Vagina (tissue), 2 donors: ENCODE data around the gene LIN28B. TPM values are rescaled to one million over a fixed set of nuclear protein-coding genes. Genes with fewer than 3 reads are reported as not detected.

Experiments
- DNase-seq, 2 donors: peaks; one replicate each; pipeline ENCODE4 v3.0.0-alpha.2; 2017; ENCODE audit errors: extremely low spot score in 2 of 2
- H3K27ac ChIP-seq: fragments of 200-600 bp; sonication (generic); one replicate; pipeline ENCODE4 v1.5.1; 2019
- H3K27me3 ChIP-seq: fragments of 200-600 bp; sonication (generic); one replicate; pipeline ENCODE4 v1.5.1; 2019
- H3K36me3 ChIP-seq, 2 donors: fragments of 200-600 bp; sonication (generic); one replicate each; pipeline ENCODE4 v1.5.1; 2017 to 2019
- H3K4me1 ChIP-seq: fragments of 200-600 bp; sonication (generic); one replicate; pipeline ENCODE4 v1.5.1; 2019
- H3K4me3 ChIP-seq, 2 donors: fragments of 200-600 bp; sonication (generic); 1 replicate in 1 of 2; 2 replicates in 1 of 2; pipeline ENCODE4 v1.5.1; 2016 to 2019
- H3K9me3 ChIP-seq: fragments of 200-600 bp; sonication (generic); one replicate; pipeline ENCODE4 v1.5.1; 2019
- POLR2A ChIP-seq, 2 donors: fragments of 450-650 bp; IDR thresholded peaks; one replicate each; pipeline ENCODE4 v1.6.1; 2017; ENCODE audit warnings: antibody characterized with exemption in 2 of 2, mild to moderate bottlenecking in 2 of 2, moderate library complexity in 2 of 2
- POLR2AphosphoS5 ChIP-seq, 2 donors: sonication (generic); formaldehyde crosslinking; IDR thresholded peaks; one replicate each; pipeline ENCODE4 v1.9.0; 2017; ENCODE audit warnings: antibody characterized with exemption in 2 of 2, mild to moderate bottlenecking in 2 of 2, low read depth in 1 of 2; ENCODE audit not compliant: insufficient read depth in 1 of 2
- intact Hi-C: fragments of 100-400 bp; cut with DNase I; formaldehyde crosslinking; loops from one replicate; pipeline ENCODE4 v1.15.1; 2023
- total RNA-seq: library from RNA; depleted of rRNA; stranded (reverse); fragments of >200 nt; gene quantifications from one replicate; pipeline ENCODE4 v1.2.3, GENCODE V29; 2016
- TF ChIP-seq, protein P1 (sequence below), 3 experiments: fragments of 450-650 bp in 2 of 3; fragments of 200-600 bp in 1 of 3; sonication (generic) in 1 of 3; IDR thresholded peaks; one replicate each; pipeline ENCODE4 v1.5.1; 2017 to 2019; ENCODE audit warnings: antibody characterized with exemption in 3 of 3, mild to moderate bottlenecking in 2 of 3, moderate library complexity in 2 of 3

The LIN28B gene
- total RNA-seq, 1 donor from 2014 or later: not detected

DNA sequence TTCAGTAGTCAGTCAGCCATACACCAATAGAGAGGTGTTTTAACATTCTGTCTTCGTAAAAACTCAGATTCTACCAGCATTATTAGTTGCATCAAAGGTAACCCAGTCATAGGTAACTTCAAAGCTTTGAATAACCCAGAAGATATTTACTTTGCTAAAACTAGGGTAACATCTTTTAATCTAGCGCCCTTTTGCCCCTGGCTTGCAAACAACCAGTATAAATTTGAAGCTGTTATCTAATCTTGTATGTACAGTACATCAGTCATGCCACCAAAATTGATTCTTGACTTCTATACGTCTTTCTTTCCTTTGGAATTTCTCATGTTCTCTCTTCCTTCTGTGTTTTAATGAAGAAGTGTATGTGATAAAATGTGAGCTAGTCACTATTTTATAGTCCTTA lies 109.3 kb downstream of the LIN28B start:
- Histone ChIP-seq H3K9me3 (no peaks in the 10 kb centered on the region), H3K27me3 (no peaks in the 10 kb centered on the region), H3K27ac (no peak overlapping the region), H3K4me3 (no peak overlapping the region), H3K4me1 (no peaks in the 10 kb centered on the region), H3K36me3 (no peaks in the 10 kb centered on the region)
- intact Hi-C loops: no loop called here
- no peak for DNase-seq
- TF ChIP-seq, protein P1, sequence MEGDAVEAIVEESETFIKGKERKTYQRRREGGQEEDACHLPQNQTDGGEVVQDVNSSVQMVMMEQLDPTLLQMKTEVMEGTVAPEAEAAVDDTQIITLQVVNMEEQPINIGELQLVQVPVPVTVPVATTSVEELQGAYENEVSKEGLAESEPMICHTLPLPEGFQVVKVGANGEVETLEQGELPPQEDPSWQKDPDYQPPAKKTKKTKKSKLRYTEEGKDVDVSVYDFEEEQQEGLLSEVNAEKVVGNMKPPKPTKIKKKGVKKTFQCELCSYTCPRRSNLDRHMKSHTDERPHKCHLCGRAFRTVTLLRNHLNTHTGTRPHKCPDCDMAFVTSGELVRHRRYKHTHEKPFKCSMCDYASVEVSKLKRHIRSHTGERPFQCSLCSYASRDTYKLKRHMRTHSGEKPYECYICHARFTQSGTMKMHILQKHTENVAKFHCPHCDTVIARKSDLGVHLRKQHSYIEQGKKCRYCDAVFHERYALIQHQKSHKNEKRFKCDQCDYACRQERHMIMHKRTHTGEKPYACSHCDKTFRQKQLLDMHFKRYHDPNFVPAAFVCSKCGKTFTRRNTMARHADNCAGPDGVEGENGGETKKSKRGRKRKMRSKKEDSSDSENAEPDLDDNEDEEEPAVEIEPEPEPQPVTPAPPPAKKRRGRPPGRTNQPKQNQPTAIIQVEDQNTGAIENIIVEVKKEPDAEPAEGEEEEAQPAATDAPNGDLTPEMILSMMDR (IDR thresholded peaks at IDR 0.05): no peak
- TF ChIP-seq POLR2A (IDR thresholded peaks at IDR 0.05): no peak

DNA sequence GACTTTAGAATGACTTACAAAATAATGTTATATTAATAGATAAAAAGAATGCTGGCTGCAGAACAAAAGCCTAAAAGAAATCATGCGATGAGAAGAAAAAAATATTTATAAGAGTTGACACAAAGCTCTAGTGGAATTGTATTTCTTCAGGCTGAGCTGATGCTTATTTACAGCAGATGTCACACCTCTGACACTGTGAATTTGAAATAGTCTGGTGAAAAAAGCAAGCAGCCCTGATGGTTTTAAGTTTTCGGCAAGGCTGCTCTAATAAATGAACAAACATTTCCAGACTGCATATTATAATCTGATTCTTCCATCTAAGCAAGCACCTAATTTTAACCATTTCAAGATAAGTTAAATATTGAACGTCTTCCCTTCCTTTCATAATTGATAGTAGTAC lies 109.9 kb downstream of the LIN28B start:
- intact Hi-C loops: no loop called here
- no peak for DNase-seq
- Histone ChIP-seq H3K9me3 (no peaks in the 10 kb centered on the region), H3K4me1 (no peaks in the 10 kb centered on the region), H3K27me3 (no peaks in the 10 kb centered on the region), H3K36me3 (no peaks in the 10 kb centered on the region), H3K27ac (no peak overlapping the region), H3K4me3 (no peak overlapping the region)
- TF ChIP-seq POLR2A (IDR thresholded peaks at IDR 0.05) (no peak), POLR2AphosphoS5 (IDR thresholded peaks at IDR 0.05; ENCODE audit: insufficient read depth in 1 of 2, low read depth in 1 of 2) (no peak)
- TF ChIP-seq, protein P1 (IDR thresholded peaks at IDR 0.05): no peak

DNA sequence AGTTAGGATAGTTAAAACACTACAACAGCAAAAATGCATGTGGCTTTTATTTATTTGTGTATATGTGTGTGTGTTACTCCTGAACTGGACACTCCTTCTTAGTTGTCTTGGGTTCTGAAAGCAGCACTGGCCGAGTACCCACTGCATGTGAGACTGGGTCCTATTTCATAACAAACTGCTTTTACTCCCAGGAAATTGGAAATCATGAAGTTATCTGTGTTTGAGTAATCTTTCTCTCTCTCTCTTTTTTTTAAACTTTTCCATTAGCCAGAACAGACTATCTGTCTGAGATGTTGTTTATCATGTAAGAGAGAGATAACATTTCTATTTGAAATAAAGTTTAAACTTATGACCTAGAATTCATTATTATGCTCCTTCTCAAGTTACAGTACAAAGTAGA lies 110.4 kb downstream of the LIN28B start:
- Histone ChIP-seq H3K4me1 (no peaks in the 10 kb centered on the region), H3K9me3 (no peaks in the 10 kb centered on the region), H3K27ac (no peak overlapping the region), H3K27me3 (no peaks in the 10 kb centered on the region), H3K4me3 (no peak overlapping the region), H3K36me3 (no peaks in the 10 kb centered on the region)
- no peak for TF ChIP-seq POLR2A (IDR thresholded peaks at IDR 0.05)
- no peak for TF ChIP-seq POLR2AphosphoS5 (IDR thresholded peaks at IDR 0.05; ENCODE audit: insufficient read depth in 1 of 2, low read depth in 1 of 2)
- TF ChIP-seq, protein P1 (IDR thresholded peaks at IDR 0.05): no peak
- intact Hi-C loops: no loop called here
- no peak for DNase-seq

DNA sequence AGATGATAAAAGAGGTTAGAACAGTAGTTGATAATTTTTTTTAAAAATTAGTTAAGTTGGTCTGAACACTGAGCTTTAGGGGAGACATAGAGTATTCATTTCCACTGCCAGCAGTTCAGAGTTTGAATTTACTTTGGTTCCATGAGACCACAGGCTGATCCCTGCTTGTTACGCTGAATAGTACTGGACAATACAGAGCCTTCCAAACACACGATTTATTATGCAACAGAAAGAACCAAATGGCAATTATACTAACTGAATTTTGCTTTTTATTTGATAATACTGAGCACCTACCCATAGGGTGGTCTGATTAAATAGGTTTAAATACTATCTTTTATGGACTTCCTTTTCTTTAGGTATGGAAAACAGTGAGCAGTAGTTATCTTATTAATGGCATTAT lies 111.5 kb downstream of the LIN28B start:
- H3K27me3 ChIP-seq: no peaks in the 10 kb centered on the region
- DNase-seq: no peak
- H3K9me3 ChIP-seq: no peaks in the 10 kb centered on the region
- H3K36me3 ChIP-seq: no peaks in the 10 kb centered on the region
- H3K4me1 ChIP-seq: no peaks in the 10 kb centered on the region
- H3K27ac ChIP-seq: no peak overlapping the region
- TF ChIP-seq, protein P1 (IDR thresholded peaks at IDR 0.05): no peak
- TF ChIP-seq POLR2A (IDR thresholded peaks at IDR 0.05) (no peak), POLR2AphosphoS5 (IDR thresholded peaks at IDR 0.05; ENCODE audit: insufficient read depth in 1 of 2, low read depth in 1 of 2) (no peak)
- no peak overlapping the region for H3K4me3 ChIP-seq
- intact Hi-C loops: no loop called here

DNA sequence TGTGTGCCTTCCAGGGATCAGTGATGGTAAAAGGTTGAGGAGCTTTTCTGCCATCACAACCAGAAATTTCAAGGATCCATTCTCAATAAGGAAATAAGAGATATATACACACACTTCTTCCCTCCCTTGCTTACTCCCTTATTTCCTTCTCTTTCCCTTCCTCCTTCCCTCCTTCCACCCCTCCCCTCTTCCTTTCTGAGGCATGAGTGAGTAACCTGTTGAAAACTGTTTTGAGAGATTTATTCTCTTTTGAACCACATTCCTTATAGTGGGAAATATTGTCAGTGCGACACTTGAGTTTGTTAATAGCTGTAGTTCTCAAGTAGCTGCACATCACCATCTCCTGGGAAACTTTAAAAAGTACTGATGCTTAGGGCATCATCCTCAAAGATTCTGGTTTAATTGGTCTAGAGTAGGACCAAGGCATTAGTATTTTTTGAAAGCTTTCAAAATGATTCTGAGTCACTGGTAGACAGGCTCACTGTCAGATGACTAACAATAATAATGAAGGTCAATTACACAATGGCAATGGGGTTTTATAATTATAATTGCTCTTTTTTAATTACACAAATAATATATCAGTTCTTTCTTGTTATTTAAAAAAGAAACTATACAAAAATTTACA lies 113.0 kb downstream of the LIN28B start:
- Histone ChIP-seq H3K4me3 (no peak overlapping the region), H3K4me1 (no peaks in the 10 kb centered on the region), H3K36me3 (no peaks in the 10 kb centered on the region), H3K27me3 (no peaks in the 10 kb centered on the region), H3K9me3 (no peaks in the 10 kb centered on the region), H3K27ac (no peak overlapping the region)
- no peak for DNase-seq
- intact Hi-C loops: no loop called here
- TF ChIP-seq POLR2AphosphoS5 (IDR thresholded peaks at IDR 0.05; ENCODE audit: insufficient read depth in 1 of 2, low read depth in 1 of 2): no peak
- TF ChIP-seq, protein P1 (IDR thresholded peaks at IDR 0.05): no peak
- TF ChIP-seq POLR2A (IDR thresholded peaks at IDR 0.05): no peak
